Stimulated activated CD4-positive, alpha-beta T cell treated with anti-CD3 and anti-CD28 coated beads, Interleukin-4, amount 100 ng/mL, for 48 hours (primary cell): ENCODE data around the gene SUMF1.
"Not testable (repeated sequence)": the region's sequence is repeated elsewhere in the genome, so short reads cannot be mapped to it uniquely, and the experiment has no call there.

Experiments used
- DNase-seq, 2 donors: peaks; one replicate each; pipeline ENCODE4 v3.0.0-alpha.2; 2020; ENCODE audit warnings: low read depth in 2 of 2

The SUMF1 gene

GRCh38 chr3:4338751-4339150 is 128.3 kb downstream of the SUMF1 start:
- no peak for DNase-seq

- DNase-seq = no peak
These were observed 130.1 kb downstream of the SUMF1 start for GRCh38 chr3:4336850-4337546.

- no peak for DNase-seq
These were observed 131.1 kb downstream of the SUMF1 start for GRCh38 chr3:4335840-4336562.

GRCh38 chr3:4334548-4334947 is 132.5 kb downstream of the SUMF1 start:
- DNase-seq = no peak

GRCh38 chr3:4332991-4333390 is 134.1 kb downstream of the SUMF1 start:
- no peak for DNase-seq

- no peak for DNase-seq
These were observed 134.5 kb downstream of the SUMF1 start for GRCh38 chr3:4332574-4332973.

GRCh38 chr3:4332111-4332510 is 135.0 kb downstream of the SUMF1 start:
- DNase-seq = no peak

GRCh38 chr3:4329806-4330205 is 137.3 kb downstream of the SUMF1 start:
- DNase-seq = not testable (repeated sequence)

GRCh38 chr3:4326868-4327267 is 140.2 kb downstream of the SUMF1 start:
- no peak for DNase-seq

- DNase-seq = no peak
These were observed 143.6 kb downstream of the SUMF1 start for GRCh38 chr3:4323246-4324027.

- no peak for DNase-seq
These were observed 144.4 kb downstream of the SUMF1 start for GRCh38 chr3:4322635-4323034.

- DNase-seq = no peak
These were observed 145.3 kb downstream of the SUMF1 start for GRCh38 chr3:4321732-4322131.

- DNase-seq = no peak
These were observed 146.8 kb downstream of the SUMF1 start for GRCh38 chr3:4320096-4320911.

- no peak for DNase-seq
These were observed 152.4 kb downstream of the SUMF1 start for GRCh38 chr3:4314688-4315087.

GRCh38 chr3:4313606-4314293 is 153.3 kb downstream of the SUMF1 start:
- no peak for DNase-seq

GRCh38 chr3:4311496-4311895 is 155.6 kb downstream of the SUMF1 start:
- DNase-seq = no peak
